DMS79 (cell line): Measurements from ENCODE around the gene CHCHD3.

Experiments
- DNase-seq: peaks from one replicate; lab custom pipeline; 2025; lab: John Stamatoyannopoulos, UW

CHCHD3 gene

DNA sequence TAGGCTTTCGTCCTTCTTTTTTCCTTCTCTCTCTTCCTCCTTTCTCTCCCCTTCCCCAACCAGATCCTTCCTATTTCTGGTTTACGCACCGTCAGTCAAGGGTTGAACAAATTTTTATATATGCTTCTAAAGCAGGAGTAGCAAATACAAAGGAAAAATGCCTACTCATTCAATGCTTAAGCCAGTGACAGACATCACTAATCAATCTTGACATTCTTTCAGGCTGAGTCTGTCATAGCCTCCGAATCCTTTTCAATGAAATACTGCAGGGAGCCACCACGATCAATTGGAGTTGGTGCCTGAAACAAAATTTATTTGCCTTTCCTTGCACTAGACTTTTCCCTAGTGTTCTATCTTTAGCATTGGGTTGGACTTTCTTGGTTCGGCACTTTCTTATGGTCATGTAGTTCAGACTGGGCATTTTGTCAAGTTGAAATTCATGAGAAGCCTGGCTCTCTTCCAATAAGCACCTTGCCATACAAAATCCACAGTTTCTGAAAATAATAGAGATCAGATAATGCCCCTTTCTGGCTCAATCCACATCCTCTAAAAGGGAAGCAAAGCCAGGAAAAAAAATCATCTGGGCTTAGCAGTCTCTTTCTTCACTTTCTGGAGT lies 266.1 kb downstream of the CHCHD3 start:
- no peak for DNase-seq

DNA sequence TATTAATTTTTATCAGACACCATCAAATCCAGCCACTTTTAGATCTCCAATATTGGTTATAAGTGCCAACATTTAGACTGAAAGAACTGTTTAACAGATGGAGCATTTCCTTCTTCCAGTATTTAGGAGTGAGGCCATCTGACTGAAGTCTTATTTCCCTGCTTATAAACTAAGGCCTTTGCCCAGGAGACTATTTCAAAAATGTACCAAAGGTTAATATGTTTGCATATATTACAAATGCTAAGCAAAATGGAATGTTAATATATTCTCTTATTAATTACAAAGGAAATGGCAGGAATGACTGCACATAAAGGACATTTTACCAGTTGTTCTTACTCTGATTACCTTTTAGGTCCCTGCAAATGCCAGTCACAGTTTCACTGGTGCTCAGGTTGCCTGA lies 266.8 kb downstream of the CHCHD3 start:
- no peak for DNase-seq

DNA sequence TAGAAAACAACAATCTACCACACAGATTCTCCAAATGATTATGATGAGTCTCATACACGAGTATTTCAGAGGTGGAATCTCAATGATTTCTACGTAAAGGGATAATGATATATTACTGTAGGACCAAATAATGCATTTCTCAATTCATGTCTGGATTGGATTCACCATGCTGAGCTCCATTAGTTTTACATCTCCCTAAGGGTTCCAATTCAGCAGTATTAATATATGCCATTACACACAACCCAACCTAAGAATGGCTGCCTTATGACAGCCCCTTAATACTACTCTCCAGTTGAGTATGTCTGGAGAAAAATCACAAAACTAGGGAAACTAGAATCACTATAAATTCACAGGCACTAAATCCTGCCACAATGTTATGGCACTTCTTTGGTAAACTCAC lies 271.3 kb downstream of the CHCHD3 start:
- DNase-seq, result no peak

DNA sequence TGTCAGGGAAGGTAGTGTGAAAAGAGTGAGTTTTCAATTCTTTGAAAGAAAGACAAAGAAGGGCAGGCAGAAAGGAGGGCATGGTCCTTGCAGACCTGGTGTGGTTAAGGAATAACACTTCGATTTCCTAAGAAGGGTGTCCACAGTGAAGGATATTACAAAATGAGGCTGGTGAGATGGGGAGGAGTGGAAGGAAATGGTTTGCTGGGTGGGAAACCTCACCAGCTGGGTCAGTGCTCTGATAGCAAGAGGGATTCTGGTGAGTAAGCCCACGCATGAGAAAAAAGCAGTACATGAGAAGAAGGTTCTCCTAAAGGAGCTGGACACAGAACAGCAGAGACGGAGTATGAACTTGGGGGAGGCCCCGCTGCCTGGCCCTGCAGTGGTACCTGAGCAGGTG lies 275.1 kb downstream of the CHCHD3 start:
- DNase-seq, result no peak

DNA sequence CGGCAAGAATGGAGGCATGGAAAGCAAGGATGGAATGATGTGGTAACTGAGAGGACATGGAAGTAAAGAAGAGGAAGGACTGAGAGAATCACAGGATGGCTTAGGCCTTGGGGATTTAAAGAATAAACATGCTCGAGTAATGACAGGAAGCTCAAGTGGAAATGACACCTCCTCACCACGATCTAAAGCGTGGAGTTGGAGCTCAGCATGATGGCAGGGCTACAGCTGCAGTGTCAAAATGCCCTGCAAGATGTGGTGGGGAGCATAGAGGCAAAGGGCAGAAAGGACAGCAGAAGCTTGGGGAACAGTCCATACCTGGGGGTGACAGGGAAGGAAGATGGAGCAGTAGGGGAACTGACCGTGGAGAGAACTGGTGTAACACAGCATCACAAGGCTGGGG lies 276.1 kb downstream of the CHCHD3 start:
- no peak for DNase-seq

DNA sequence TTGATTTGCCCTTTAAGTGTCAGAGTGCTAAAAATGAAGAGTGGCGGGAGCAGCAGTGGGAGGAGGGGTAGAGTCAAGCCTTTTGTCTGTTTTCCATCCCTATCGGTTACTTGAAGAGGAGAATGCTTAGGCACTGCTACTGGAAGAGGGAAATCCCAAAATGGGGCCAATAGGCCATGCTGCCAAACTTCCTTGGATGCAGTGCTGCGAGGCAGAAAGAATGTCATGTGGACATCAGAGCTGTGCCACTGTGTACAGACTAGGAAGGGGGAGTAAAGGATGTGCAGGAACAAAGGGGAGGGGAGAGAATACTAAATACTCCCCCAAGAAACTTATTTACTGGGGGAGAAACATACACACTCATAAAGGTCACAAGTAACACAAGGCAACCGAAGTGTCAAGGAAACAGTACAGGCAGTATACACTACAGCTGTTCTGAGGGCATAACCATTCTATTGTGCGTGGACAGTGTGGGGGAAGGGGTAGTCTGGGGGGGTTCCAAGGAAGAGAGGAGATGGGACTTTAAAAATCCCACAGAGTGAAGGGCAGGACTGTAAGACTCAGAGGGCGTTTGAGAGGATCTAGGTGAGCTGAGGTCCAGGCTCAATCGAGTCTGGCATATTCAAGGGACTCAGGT lies 276.9 kb downstream of the CHCHD3 start:
- no peak for DNase-seq

DNA sequence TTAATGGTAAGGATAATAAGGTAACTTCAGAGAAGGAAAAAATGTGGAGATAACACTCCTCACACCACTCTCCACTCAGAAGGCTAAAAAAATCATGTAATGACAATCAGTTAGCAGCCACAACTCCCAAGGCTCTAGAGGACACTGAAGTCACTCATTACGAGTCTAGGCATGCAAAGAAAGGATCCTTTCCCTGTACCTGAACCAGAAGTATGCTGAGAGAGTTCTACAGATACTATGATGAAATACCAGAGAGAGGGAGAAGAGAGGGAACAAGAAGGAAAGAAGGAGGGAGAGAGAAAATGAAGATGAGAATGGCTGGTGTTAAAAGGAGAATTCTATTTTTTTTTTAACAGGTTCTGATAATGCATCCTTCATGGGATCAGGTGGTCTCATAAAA lies 281.4 kb downstream of the CHCHD3 start:
- no peak for DNase-seq

DNA sequence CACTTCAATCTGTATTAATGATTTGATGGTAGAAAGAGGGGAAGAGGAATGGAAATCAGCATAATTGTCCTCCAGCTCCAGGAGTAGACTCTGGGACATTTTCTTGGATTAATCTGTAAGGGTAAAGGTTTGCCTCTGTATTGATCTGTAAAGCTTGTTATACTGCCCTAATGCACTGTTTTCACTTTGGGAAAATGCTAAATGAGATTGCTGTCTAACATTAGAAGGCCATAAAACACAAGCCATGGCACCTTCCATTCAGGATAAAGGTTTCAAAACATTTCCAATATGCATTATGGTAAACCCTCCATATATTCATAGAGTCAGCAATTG lies 282.8 kb downstream of the CHCHD3 start:
- no peak for DNase-seq

DNA sequence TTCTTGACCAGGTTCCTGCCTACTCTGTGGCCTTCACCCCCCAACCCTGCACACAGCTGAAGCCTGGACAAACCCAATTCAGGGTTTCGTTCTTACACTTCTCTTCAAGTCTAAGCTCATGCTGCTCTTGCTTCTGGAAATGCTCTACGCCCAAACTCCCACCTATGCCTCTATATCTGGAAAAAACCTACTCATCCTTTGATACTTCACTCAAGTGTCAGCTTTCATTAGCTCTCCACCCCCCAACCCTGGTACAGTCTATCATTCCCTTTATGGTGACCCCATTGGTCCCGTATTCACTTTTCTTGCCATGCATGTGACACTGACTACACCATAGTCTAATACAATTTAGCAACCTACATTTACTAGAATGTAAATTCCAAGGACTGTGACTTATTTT lies 284.7 kb downstream of the CHCHD3 start:
- DNase-seq, result no peak

DNA sequence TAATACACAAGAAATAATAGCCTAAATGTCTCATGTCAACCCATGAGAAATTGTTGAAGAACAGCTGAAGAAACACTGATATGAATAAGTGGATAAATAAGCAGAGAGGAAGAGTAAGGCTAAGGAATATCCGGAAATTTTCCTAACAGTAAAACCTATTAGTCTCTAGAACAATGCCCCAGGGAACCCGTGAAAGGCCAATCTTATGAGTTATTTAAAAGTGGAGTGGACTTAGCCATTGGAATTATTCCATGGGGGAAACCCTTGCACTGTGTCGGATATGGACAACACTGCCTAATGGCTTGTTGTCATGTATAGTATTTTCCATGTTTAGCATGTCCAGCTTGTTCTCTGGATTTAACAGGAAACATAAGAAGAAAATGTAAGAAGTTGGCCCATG lies 288.4 kb downstream of the CHCHD3 start:
- DNase-seq, result no peak

DNA sequence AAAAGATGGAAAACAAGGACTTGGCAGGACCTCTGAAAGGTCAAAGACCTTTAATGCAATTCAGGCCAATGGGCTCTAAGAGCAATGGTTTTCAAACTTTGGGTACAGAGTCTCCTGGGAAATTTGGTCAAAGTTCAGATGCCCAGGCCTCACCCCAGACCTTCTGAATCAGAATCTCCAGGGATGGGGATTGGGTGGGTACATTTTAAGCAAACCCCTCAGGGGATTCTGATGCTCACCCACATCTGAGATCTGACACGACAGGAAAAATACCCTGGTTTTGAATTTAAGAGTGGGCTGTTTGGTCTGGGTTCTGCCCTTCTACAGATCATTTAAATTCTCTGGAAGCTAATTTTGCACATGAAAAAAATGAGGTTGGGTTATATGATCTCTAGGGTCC lies 290.9 kb downstream of the CHCHD3 start:
- no peak for DNase-seq

DNA sequence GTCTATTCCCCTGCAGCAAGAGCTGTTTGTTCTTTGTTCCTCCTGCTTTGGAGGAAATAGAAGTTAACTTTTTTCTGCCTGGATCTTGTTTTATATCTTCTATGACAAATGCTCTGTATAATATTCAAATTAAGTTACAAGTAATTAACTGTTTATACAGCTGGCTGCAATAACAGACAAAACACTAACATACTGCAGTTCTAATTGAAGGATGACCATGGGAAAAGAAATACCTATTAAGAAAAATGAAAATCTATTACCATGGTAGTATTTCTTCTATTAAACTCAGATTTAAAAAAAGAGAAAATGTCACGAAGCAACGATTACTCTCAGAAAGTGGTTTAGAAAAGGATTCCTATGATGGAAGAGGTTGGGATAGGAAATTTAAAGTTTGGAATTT lies 291.8 kb downstream of the CHCHD3 start:
- no peak for DNase-seq

DNA sequence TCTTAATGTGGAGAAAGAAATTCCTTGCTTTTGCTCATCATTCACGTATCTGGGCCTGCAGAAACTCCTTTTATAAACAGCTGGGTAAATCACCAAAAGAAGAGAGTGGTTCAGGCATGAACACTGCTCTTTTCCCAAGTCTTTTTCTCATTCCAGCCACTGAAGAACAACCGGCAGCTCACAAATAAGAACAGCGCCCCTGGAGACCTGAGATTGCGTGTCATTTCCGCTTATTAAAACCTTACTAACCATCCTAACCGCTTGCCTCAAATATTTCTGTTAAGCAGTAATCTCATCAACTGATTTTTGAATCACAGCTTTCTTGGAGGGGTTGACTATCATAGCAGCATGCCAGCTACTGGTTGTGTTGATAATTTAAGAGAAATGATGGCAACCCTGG lies 292.6 kb downstream of the CHCHD3 start:
- no peak for DNase-seq

DNA sequence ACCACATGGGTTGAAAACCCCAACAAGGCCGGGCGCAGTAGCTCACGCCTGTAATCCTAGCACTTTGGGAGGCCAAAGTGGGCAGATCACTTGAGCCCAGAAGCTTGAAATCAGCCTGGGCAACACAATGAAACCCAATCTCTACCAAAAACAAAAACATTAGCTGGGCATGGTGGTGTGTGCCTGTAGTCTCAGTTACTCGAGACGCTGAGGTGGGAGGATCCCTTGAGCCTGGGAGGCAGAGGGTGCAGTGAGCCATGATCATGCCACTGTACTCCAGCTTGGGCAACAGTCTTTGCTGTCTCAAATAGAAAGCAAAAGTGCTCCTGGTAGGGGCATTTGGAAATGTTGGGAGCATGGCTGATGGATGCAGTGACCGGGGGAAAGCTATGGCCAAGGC lies 296.0 kb downstream of the CHCHD3 start:
- no peak for DNase-seq

DNA sequence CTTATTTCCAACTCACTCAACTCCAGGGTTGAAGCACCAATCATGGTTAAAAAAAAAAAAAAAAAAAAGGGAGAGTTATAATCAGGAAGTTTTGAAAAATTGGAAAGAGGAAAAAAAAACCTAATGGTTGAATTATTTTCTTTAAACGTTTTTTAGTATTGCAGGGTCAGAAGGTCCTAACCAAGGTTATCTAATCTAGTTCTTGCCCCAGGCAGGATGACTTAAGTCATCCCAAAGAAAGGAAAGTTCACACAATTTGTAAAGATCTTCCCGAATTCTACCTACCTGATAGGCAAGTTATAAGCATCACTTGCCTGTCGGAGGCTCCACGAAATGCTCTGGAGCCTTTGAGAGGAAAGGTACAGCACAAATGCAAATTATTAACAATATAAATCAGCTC lies 297.5 kb downstream of the CHCHD3 start:
- no peak for DNase-seq

DNA sequence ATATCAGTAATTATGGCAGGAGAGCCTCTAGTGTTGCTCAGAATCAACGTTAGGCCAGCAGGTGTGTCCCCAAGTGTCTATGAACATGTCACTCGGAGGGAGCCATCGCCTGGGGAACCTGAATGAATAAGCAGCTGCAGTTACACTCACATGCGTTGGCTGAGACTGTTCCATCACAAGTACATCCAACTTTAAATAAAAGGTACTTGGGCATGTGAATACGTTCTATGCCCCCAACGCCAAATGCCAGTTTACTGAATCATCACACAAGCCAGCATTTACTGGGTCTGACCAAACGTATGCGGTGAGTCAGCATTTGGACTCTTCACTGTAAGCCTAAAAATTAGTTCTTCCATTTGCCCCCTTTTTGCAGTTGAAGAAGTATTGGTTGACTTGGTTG lies 298.1 kb downstream of the CHCHD3 start:
- peak; percentile 6 for DNase-seq

DNA sequence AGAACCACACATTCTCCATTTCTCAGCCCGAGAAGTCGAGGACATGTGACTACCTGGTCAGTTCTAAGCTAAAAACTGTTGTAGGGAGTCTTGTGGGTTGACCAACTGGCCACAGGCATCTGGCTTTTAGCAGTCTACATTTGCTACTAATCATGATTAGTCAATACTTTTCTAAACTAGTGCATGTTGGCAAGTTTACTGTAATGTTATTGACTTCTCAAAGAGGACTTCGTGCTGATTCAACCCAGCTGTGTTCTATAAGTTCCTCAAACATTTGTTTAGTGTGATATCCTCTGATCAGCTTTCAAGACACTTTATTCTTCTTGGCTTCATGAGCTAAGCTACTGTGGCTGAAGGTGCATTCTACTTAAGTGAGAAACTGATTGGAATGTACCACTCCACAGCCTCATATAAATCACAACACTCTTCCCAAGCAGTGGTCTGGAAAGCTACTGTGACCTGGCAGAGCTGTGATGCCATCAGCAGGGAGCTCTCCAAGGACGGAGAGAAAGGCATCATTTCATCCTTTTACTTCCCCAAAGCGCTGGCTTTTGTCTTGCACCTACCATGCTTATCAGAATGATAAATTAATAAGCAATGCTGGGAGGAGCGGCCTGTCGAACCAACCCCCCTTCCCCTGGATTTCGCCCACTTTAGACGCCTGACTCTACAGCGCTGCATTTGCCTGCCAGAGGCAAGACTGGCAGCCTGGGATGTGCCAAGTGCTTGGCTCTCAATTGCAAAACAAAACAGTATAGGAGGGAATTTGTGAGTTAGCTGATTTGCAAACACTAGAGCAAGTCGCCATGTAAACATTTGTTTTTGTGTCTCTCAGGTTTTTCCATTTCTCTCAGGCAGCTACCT lies 298.9 kb downstream of the CHCHD3 start:
- DNase-seq, result no peak

DNA sequence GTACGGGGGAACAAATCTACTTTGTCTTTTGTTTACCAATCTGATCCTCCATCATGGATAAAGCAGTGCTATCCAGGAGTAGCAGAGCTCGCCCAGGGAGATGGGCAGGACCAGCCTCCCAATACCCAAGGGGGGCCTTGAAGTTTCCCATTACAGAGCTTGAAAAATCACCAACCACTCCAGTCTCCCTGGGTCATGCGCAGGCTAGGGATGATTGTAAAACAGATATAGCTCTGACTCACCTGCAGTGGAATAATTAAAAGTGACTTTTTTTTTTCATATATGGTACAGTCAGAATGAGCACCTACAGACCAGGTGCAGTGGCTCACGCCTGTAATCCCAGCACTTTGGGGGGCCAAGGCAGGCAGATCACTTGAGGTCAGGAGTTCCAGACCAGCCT lies 301.1 kb downstream of the CHCHD3 start:
- DNase-seq, result no peak

DNA sequence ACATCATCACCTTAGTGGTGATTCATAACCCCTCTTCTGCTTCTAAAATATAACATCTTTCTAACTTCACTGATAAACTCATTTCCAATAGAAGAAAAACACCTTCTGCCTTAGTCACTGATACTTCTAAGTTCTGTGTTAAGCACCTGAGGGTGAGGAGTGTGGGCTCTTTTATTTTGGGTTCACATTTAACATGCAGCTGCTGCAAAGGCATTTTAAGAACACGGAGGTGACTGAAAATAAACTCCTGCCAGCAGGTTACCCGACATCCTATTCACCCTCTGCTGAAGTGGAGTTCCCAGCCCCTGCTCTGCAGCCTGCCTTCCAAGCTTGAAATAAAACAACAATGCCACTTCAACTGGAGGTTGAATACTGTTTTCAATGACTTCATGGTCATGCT lies 302.7 kb downstream of the CHCHD3 start:
- peak; percentile 94 for DNase-seq

DNA sequence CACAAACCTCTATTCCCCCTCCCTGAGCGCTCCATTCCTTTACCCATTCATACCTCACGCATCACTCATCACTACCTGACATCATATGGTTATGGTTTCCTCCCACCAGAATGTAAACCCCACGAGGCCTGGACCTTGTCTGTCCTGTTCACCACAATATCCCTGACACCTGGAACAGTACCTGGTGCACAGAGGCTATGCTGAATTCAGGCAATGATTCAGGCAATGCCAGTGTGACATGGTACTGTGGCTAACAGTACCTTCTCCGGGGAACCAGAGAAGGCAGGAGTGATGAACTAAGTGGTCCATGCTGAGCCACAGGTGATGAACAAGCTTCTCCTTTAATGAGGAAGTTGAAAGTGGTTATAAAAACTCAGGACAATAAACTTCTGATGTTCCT lies 303.1 kb downstream of the CHCHD3 start:
- DNase-seq, result no peak

DNA sequence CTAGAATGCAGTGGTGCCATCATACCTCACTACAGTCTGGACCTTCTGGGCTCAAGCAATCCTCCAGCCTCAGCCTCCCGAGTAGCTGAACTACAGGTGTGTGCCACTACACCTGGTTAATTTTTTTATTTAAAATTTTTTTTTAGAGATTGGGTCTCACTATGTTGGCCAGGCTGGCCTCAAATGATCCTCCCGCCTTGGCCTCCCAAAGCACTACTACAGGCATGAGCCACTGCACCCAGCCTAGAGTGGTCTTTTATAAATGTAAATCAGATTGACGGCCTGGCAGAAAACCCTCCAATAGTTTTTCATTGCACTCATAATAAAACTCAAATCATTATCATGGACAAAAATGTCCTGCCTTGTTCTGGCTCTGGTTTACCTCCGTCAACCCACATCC lies 303.9 kb downstream of the CHCHD3 start:
- no peak for DNase-seq

DNA sequence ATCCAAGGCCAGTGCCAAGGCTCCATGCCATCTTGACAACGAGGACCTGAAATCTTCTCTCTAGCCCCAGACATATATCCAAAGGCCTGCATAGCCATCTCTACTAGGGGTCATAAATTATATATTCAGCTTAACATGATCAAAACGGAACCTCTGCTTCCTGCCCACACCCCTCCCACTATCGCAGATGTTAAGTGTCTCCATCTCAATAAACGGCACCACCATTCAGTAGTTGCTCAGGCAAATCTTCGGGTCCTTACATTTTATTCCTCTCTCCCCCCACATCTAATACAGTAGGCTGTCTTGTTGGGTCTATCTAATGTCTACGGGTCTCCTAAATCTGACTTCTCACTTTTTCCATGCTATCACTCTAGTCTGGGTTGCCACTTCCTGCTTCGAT lies 304.5 kb downstream of the CHCHD3 start:
- no peak for DNase-seq

DNA sequence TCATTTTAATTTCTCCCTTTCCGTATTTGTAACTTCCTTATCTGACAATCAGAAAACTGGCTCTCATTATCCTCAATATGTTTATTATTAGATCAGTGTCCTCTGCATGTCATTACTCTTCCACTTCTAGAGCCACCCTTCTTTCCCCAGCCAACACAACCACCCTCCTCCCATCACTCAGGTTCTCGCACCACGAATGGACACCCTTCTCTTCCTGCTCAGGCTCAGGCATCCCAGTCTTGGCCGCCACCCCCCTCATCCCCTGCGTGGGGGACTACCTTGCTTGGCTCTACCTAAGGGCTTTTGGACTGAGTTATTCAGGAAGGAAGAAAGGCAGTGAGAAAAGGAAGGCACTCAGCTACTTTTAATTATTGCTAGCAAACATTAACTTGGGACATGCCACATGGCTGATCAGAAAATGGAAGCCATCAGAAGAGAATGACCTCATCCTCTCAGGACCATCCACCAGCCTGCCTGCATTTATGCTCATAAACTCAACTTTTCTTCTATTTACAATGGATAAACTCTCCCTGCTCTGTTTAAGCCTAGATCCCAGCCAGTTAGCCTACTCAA lies 305.8 kb downstream of the CHCHD3 start:
- DNase-seq, result no peak
